HCT116 (cell line): ENCODE results near the gene CFAP47. TPM values are rescaled to one million over a fixed set of nuclear protein-coding genes. Genes with fewer than 3 reads are reported as not detected.

Experiments
- ATAC-seq: fragments of 200-7000 bp; cut with Tn5 transposase; 2 replicates; pipeline ENCODE4 v1.9.1; 2020; ENCODE audit warnings: mild to moderate bottlenecking, moderate library complexity
- BruUV-seq: library from RNA; stranded (reverse); fragments of 400-500 nt; replicated peaks from 2 replicates; lab custom pipeline; 2021; lab: Mats Ljungman, UMichigan
- CTCF ChIA-PET: fragments of 300-600 bp; sonication (Branson Sonifier 250); formaldehyde crosslinking; loops from one replicate; lab custom pipeline; 2021; ENCODE audit warnings: antibody characterized with exemption; lab: Charles Lee
- POLR2A ChIA-PET: fragments of 300-600, 350-600 bp; sonication (Branson Sonifier 250); formaldehyde crosslinking; loops from one replicate; lab custom pipeline; 2021; ENCODE audit warnings: antibody characterized with exemption; lab: Charles Lee
- RAD21 ChIA-PET, 2 experiments: fragments of 300-600 bp; sonication (Branson Sonifier 250); formaldehyde crosslinking; loops; one replicate each; lab custom pipeline; 2023; ENCODE audit warnings: low total read pairs in 2 of 2; ENCODE audit not compliant: uncharacterized antibody in 2 of 2, unreplicated experiment in 2 of 2, low non-redundant PET in 1 of 2; lab: Charles Lee
- DNase-seq: peaks from one replicate; pipeline ENCODE4 v3.0.0-alpha.2; 2010; ENCODE audit warnings: low read depth, low spot score
- H2AFZ ChIP-seq: fragments of 200-600 bp; shearing (Covaris generic), sonication (generic); 2 replicates; pipeline ENCODE4 v1.6.1; 2017; ENCODE audit warnings: low read depth, mixed run types, mixed read lengths, antibody characterized with exemption, low read length; ENCODE audit not compliant: poor library complexity, severe bottlenecking
- H3K27ac ChIP-seq: 2 replicates; pipeline ENCODE4 v1.5.1; 2012; ENCODE audit warnings: low read depth, low read length
- H3K27me3 ChIP-seq: fragments of 200-600 bp; sonication (generic); 2 replicates; pipeline ENCODE4 v1.6.1; 2016; ENCODE audit warnings: mixed run types, low read length, mixed read lengths; ENCODE audit not compliant: insufficient read depth
- H3K36me3 ChIP-seq, 2 experiments: fragments of 200-500 bp in 1 of 2; fragments of 200-600 bp in 1 of 2; sonication (Bioruptor generic) in 1 of 2; sonication (generic) in 1 of 2; 2 replicates each; pipeline versions ENCODE4 v1.5.1 to v1.6.1; 2014 to 2016; ENCODE audit warnings: low read length in 2 of 2, inconsistent platforms in 1 of 2, mixed read lengths in 1 of 2, mixed run types in 1 of 2; ENCODE audit not compliant: insufficient read depth in 2 of 2, control insufficient read depth in 1 of 2
- H3K4me1 ChIP-seq, 2 experiments: fragments of 200-600 bp in 1 of 2; sonication (generic) in 1 of 2; 2 replicates each; pipeline versions ENCODE4 v1.5.1 to v1.6.1; 2012 to 2017; ENCODE audit warnings: low read length in 2 of 2, inconsistent platforms in 1 of 2, mild to moderate bottlenecking in 1 of 2, mixed read lengths in 1 of 2, mixed run types in 1 of 2, moderate library complexity in 1 of 2; ENCODE audit not compliant: insufficient read depth in 2 of 2, control insufficient read depth in 1 of 2
- H3K4me2 ChIP-seq: fragments of 200-600 bp; sonication (generic); 2 replicates; pipeline ENCODE4 v1.6.1; 2017; ENCODE audit warnings: mixed run types, low read length, mixed read lengths
- H3K4me3 ChIP-seq, 2 experiments: fragments of 200-600 bp in 1 of 2; sonication (generic) in 1 of 2; replicated peaks in 1 of 2; 2 replicates each; pipeline ENCODE4 v1.5.1; 2011 to 2016; ENCODE audit warnings: low read length in 2 of 2, control low read depth in 1 of 2, low read depth in 1 of 2, mild to moderate bottlenecking in 1 of 2, mixed read lengths in 1 of 2, mixed run types in 1 of 2
- H3K79me2 ChIP-seq: fragments of 200-600 bp; sonication (generic); 2 replicates; pipeline ENCODE4 v1.6.1; 2017; ENCODE audit warnings: mild to moderate bottlenecking, mixed run types, low read length, moderate library complexity, mixed read lengths; ENCODE audit not compliant: insufficient read depth
- H3K9ac ChIP-seq: fragments of 200-600 bp; sonication (generic); 2 replicates; pipeline ENCODE4 v1.6.1; 2016; ENCODE audit warnings: low read length, mixed read lengths
- H3K9me2 ChIP-seq: fragments of 200-600 bp; sonication (generic), shearing (Covaris generic); 2 replicates; pipeline ENCODE4 v1.6.1; 2017; ENCODE audit warnings: mixed run types, mild to moderate bottlenecking, moderate library complexity; ENCODE audit not compliant: insufficient read depth
- H3K9me3 ChIP-seq, 2 experiments: fragments of 200-500 bp in 1 of 2; fragments of 200-600 bp in 1 of 2; sonication (Bioruptor generic) in 1 of 2; sonication (generic) in 1 of 2; 2 replicates each; pipeline ENCODE4 v1.6.1; 2014 to 2017; ENCODE audit warnings: low read length in 2 of 2, mixed read lengths in 2 of 2, inconsistent platforms in 1 of 2, low read depth in 1 of 2, mild to moderate bottlenecking in 1 of 2, mixed run types in 1 of 2, moderate library complexity in 1 of 2; ENCODE audit not compliant: control insufficient read depth in 1 of 2, insufficient read depth in 1 of 2
- H4K20me1 ChIP-seq: fragments of 200-600 bp; sonication (generic), shearing (Covaris generic); 2 replicates; pipeline ENCODE4 v1.6.1; 2017; ENCODE audit warnings: mixed run types, mild to moderate bottlenecking, moderate library complexity; ENCODE audit not compliant: insufficient read depth
- CBX3 ChIP-seq: IDR thresholded peaks from 2 replicates; pipeline ENCODE4 v1.6.1; 2012; ENCODE audit warnings: low read depth
- CEBPB ChIP-seq: IDR thresholded peaks from 2 replicates; pipeline ENCODE4 v1.6.1; 2012; ENCODE audit warnings: low read depth
- ELF1 ChIP-seq: IDR thresholded peaks from 2 replicates; pipeline ENCODE4 v1.6.1; 2012; ENCODE audit warnings: low read depth, borderline replicate concordance
- EZH2 ChIP-seq: fragments of 200-600 bp; sonication (generic); IDR thresholded peaks from 2 replicates; pipeline ENCODE4 v1.6.1; 2017; ENCODE audit warnings: antibody characterized with exemption, mixed run types
- EZH2phosphoT487 ChIP-seq: fragments of 200-600 bp; IDR thresholded peaks from 2 replicates; pipeline ENCODE4 v1.6.1; 2018; ENCODE audit warnings: antibody characterized with exemption, borderline replicate concordance
- FOSL1 ChIP-seq: IDR thresholded peaks from 2 replicates; pipeline ENCODE4 v1.6.1; 2012; ENCODE audit warnings: low read depth
- MAX ChIP-seq: IDR thresholded peaks from 2 replicates; pipeline ENCODE4 v1.6.1; 2012
- POLR2A ChIP-seq: IDR thresholded peaks from 2 replicates; pipeline ENCODE4 v1.7.0; 2011; ENCODE audit warnings: borderline replicate concordance; ENCODE audit not compliant: insufficient read depth, insufficient read length; ENCODE audit errors: extremely low read depth
- POLR2AphosphoS5 ChIP-seq: IDR thresholded peaks from 2 replicates; pipeline ENCODE4 v1.6.1; 2011; ENCODE audit warnings: mild to moderate bottlenecking, low read depth, low read length, moderate library complexity
- RAD21 ChIP-seq: IDR thresholded peaks from 2 replicates; pipeline ENCODE4 v1.6.1; 2012; ENCODE audit warnings: low read depth, mild to moderate bottlenecking
- SP1 ChIP-seq: IDR thresholded peaks from 2 replicates; pipeline ENCODE4 v1.6.1; 2012; ENCODE audit warnings: low read depth
- SRF ChIP-seq: IDR thresholded peaks from 2 replicates; pipeline ENCODE4 v1.6.1; 2012; ENCODE audit warnings: low read depth
- ZNF274 ChIP-seq: fragments of 200-500 bp; sonication (Bioruptor generic); IDR thresholded peaks from 2 replicates; pipeline ENCODE4 v1.6.1; 2014; ENCODE audit warnings: mild to moderate bottlenecking, low read depth, low read length, inconsistent platforms
- intact Hi-C: fragments of 100-400 bp; cut with micrococcal nuclease; formaldehyde crosslinking; loops from 2 replicates; pipeline ENCODE4 v1.10.0; 2022
- total RNA-seq: library from RNA; stranded (reverse); gene quantifications from one replicate; pipeline ENCODE4 v1.2.1, GENCODE V29; 2021; ENCODE audit not compliant: unreplicated experiment
- TF ChIP-seq, protein P1 (sequence below): IDR thresholded peaks from 2 replicates; pipeline ENCODE4 v1.6.1; 2012; ENCODE audit warnings: low read depth
- TF ChIP-seq, protein P2 (sequence below): IDR thresholded peaks from 2 replicates; pipeline ENCODE4 v1.6.1; 2011; ENCODE audit warnings: mild to moderate bottlenecking, low read length, moderate library complexity; ENCODE audit not compliant: insufficient replicate concordance; ENCODE audit errors: extremely low read depth

CFAP47 gene
- total RNA-seq, 1 experiment from 2014 or later, result not detected

- no peak overlapping the region for H3K4me3 ChIP-seq
- H3K9ac ChIP-seq, result no peak overlapping the region
- TF ChIP-seq CBX3, result no peak
- TF ChIP-seq, protein P1, sequence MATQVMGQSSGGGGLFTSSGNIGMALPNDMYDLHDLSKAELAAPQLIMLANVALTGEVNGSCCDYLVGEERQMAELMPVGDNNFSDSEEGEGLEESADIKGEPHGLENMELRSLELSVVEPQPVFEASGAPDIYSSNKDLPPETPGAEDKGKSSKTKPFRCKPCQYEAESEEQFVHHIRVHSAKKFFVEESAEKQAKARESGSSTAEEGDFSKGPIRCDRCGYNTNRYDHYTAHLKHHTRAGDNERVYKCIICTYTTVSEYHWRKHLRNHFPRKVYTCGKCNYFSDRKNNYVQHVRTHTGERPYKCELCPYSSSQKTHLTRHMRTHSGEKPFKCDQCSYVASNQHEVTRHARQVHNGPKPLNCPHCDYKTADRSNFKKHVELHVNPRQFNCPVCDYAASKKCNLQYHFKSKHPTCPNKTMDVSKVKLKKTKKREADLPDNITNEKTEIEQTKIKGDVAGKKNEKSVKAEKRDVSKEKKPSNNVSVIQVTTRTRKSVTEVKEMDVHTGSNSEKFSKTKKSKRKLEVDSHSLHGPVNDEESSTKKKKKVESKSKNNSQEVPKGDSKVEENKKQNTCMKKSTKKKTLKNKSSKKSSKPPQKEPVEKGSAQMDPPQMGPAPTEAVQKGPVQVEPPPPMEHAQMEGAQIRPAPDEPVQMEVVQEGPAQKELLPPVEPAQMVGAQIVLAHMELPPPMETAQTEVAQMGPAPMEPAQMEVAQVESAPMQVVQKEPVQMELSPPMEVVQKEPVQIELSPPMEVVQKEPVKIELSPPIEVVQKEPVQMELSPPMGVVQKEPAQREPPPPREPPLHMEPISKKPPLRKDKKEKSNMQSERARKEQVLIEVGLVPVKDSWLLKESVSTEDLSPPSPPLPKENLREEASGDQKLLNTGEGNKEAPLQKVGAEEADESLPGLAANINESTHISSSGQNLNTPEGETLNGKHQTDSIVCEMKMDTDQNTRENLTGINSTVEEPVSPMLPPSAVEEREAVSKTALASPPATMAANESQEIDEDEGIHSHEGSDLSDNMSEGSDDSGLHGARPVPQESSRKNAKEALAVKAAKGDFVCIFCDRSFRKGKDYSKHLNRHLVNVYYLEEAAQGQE, result no peak
- TF ChIP-seq CEBPB, result no peak
- TF ChIP-seq MAX, result no peak
- TF ChIP-seq ELF1, result no peak
- TF ChIP-seq POLR2A, result no peak
- TF ChIP-seq EZH2, result no peak
- TF ChIP-seq, protein P2, sequence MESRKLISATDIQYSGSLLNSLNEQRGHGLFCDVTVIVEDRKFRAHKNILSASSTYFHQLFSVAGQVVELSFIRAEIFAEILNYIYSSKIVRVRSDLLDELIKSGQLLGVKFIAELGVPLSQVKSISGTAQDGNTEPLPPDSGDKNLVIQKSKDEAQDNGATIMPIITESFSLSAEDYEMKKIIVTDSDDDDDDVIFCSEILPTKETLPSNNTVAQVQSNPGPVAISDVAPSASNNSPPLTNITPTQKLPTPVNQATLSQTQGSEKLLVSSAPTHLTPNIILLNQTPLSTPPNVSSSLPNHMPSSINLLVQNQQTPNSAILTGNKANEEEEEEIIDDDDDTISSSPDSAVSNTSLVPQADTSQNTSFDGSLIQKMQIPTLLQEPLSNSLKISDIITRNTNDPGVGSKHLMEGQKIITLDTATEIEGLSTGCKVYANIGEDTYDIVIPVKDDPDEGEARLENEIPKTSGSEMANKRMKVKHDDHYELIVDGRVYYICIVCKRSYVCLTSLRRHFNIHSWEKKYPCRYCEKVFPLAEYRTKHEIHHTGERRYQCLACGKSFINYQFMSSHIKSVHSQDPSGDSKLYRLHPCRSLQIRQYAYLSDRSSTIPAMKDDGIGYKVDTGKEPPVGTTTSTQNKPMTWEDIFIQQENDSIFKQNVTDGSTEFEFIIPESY, result no peak
- TF ChIP-seq POLR2AphosphoS5, result no peak
- TF ChIP-seq SP1, result no peak
- no peak for TF ChIP-seq SRF
- TF ChIP-seq FOSL1, result no peak
- no peak for TF ChIP-seq EZH2phosphoT487
- no peak for TF ChIP-seq ZNF274
- no peak for TF ChIP-seq RAD21
- no peaks in the 10 kb centered on the region for H3K36me3 ChIP-seq
- no peak overlapping the region for H3K4me2 ChIP-seq
- no peaks in the 10 kb centered on the region for H3K27me3 ChIP-seq
- H3K27ac ChIP-seq, result no peak overlapping the region
- intact Hi-C loops, result no loop called here
- no peaks in the 10 kb centered on the region for H3K4me1 ChIP-seq
- H2AFZ ChIP-seq, result no peak overlapping the region
- ChIA-PET CTCF (no interaction called here), RAD21 (no interaction called here), POLR2A (no interaction called here)
- no TSS peak for BruUV-seq
- H3K9me2 ChIP-seq, result no peaks in the 10 kb centered on the region
- ATAC-seq, result no peak
- H3K9me3 ChIP-seq, result no peaks in the 10 kb centered on the region
- DNase-seq, result no peak
- no peaks in the 10 kb centered on the region for H3K79me2 ChIP-seq
- no peaks in the 10 kb centered on the region for H4K20me1 ChIP-seq
Measured at GRCh38 chrX:36431819-36432218, 512.3 kb downstream of the CFAP47 start.
